Measurements from ENCODE around the gene ETFDH. TPM values are rescaled to one million over a fixed set of nuclear protein-coding genes. Genes with fewer than 3 reads are reported as not detected.

The ETFDH gene
- total RNA-seq, 4 donors from 2014 or later = 51.2 to 219 (median 112) TPM

DNA sequence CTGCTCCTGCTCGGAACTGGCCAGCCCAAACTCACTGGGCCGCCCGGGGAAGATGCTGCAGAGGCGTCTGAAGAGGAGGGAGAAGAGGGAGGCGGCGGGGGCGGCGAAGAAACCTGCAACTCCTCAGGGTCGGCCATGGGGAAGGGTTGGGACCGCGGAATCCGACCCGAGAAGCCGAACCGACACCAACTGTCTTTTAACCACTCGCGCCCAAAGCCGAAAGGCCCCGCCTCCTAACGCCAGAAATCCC is 506 bp upstream of the ETFDH start, which contains the start of gene C4orf46:
C4orf46 (minus strand) TSS at position 223 of the 250 bp plus-strand sequence; CDS start at position 137, 86 bp downstream.
- Histone ChIP-seq H3K36me3 (no peaks in the 10 kb centered on the region), H3K4me1 (peaks cover 0 to 21% (median 0%) of the 10 kb centered on the region in 4 donors), H3K4me3 (peak within 1 kb of the TSS; percentile 77 to 92 (median 84)), H3K27ac (peak within 1 kb of the TSS; percentile 91 to 99 (median 96)), H3K27me3 (no peaks in the 10 kb centered on the region), H3K9me3 (no peaks in the 10 kb centered on the region)
- DNase-seq = no peak
- TF ChIP-seq CTCF (IDR thresholded peaks at IDR 0.05) = no peak

DNA sequence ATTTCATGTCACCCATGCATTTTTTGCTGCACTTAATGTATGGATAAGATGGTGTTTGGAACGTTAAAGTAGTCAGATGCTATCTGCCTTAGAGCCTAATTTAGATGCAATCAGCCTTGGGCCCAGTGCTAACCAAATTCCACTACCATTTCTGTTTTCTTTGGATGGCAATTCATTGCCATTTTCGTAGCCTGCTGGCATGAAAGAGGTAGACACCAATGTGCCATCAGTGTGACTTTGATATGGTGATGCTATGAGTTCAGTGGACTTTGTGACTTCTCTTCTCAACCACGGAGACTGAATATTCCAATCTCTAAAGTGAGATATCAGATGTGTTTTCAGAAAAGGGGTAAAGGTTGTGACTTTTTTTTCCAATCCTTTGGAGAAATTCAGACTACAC is 1.5 kb downstream of the ETFDH start:
- H3K4me1 ChIP-seq = peaks cover 0 to 21% (median under 1%) of the 10 kb centered on the region in 4 donors
- DNase-seq = no peak
- H3K27me3 ChIP-seq = no peaks in the 10 kb centered on the region
- no peaks in the 10 kb centered on the region for H3K36me3 ChIP-seq
- TF ChIP-seq POLR2A (IDR thresholded peaks at IDR 0.05) (no peak), CTCF (IDR thresholded peaks at IDR 0.05) (peak in 2 of 6 experiments; percentile 4 to 7)
- no peak overlapping the region for H3K4me3 ChIP-seq
- H3K27ac ChIP-seq = no peak overlapping the region
- no peaks in the 10 kb centered on the region for H3K9me3 ChIP-seq

DNA sequence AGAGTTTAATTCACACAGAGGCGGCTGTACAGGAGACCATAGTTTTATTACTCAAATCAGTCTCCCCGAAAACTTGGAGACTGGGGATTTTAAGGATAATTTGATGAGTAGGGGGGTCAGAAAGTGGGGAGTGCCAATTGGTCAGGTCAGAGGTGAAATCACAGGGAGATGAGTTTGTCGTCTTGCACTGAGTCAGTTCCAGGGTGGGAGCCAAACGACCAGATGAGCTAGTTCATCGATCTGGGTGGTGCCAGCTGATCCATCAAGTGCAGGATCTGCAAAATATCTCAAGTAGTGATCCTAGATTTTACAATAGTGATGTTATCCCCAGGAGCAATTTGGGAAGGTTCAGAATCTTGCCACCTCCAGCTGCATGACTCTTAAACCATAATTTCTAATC is 4.0 kb downstream of the ETFDH start:
- Histone ChIP-seq H3K9me3 (no peaks in the 10 kb centered on the region), H3K27ac (no peak overlapping the region), H3K36me3 (no peaks in the 10 kb centered on the region), H3K4me3 (no peak overlapping the region), H3K4me1 (peaks cover 0 to 14% (median 1%) of the 10 kb centered on the region in 4 donors), H3K27me3 (no peaks in the 10 kb centered on the region)
- TF ChIP-seq CTCF (IDR thresholded peaks at IDR 0.05) (no peak), POLR2A (IDR thresholded peaks at IDR 0.05) (no peak)
- DNase-seq = no peak

- Histone ChIP-seq H3K36me3 (peaks cover 0 to 12% (median 0%) of the 10 kb centered on the region in 3 donors), H3K27me3 (no peaks in the 10 kb centered on the region), H3K27ac (no peak overlapping the region), H3K4me1 (peaks cover 0 to 5% (median 1%) of the 10 kb centered on the region in 4 donors), H3K9me3 (no peaks in the 10 kb centered on the region), H3K4me3 (no peak overlapping the region)
- TF ChIP-seq POLR2A (IDR thresholded peaks at IDR 0.05) = no peak
- TF ChIP-seq CTCF (IDR thresholded peaks at IDR 0.05) = no peak
- no peak for DNase-seq
Measured at GRCh38 chr4:158678767-158679166, 6.7 kb downstream of the ETFDH start.

DNA sequence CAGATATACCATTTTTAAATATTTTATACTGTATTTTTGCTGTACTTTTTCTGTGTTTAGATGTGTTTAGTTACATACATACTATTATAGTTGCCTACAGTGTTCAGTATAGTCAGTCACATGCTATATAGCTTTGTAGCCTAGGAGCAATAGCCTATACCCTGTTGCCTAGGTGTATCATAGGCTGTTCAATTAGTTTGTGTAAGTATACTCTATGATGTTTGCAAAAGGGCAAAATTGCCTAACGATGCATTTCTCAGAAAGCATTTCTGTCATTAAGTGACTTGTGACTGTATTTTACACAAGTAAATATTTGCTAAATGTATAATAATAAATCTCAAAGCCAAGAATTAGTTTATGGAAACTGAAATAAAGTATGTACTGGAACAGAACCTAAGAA is 9.5 kb downstream of the ETFDH start:
- H3K9me3 ChIP-seq = no peaks in the 10 kb centered on the region
- no peaks in the 10 kb centered on the region for H3K27me3 ChIP-seq
- no peak overlapping the region for H3K27ac ChIP-seq
- no peak for DNase-seq
- peaks cover 0 to 2% (median 0%) of the 10 kb centered on the region in 4 donors for H3K4me1 ChIP-seq
- TF ChIP-seq POLR2A (IDR thresholded peaks at IDR 0.05) (no peak), CTCF (IDR thresholded peaks at IDR 0.05) (no peak)
- no peak overlapping the region for H3K4me3 ChIP-seq
- H3K36me3 ChIP-seq = peaks cover 0 to 19% (median 0%) of the 10 kb centered on the region in 3 donors

DNA sequence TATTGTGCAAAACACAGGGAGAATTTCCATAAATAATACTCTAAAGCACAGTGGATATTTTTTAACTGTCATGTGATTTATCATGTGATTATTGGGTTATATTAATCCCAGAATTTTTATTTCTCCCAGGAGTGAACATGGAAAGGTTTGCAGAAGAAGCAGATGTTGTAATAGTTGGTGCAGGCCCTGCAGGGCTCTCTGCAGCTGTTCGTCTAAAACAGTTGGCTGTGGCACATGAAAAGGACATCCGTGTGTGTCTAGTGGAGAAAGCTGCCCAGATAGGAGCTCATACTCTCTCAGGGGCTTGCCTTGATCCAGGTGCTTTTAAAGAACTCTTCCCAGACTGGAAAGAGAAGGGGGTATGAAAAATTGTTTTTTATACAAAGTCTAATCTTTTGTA is 10.0 kb downstream of the ETFDH start:
- TF ChIP-seq POLR2A (IDR thresholded peaks at IDR 0.05) (no peak), CTCF (IDR thresholded peaks at IDR 0.05) (no peak)
- H3K36me3 ChIP-seq = peaks cover 0 to 19% (median 0%) of the 10 kb centered on the region in 3 donors
- no peak for DNase-seq

More for the DNA sequence above, 10.0 kb downstream of the ETFDH start:
- Histone ChIP-seq H3K9me3 (no peaks in the 10 kb centered on the region), H3K4me1 (peaks cover 0 to 2% (median 0%) of the 10 kb centered on the region in 4 donors), H3K27ac (no peak overlapping the region), H3K27me3 (no peaks in the 10 kb centered on the region), H3K4me3 (no peak overlapping the region)

Measured in Peyer's patch (tissue), 4 donors.